Effector memory CD4-positive, alpha-beta T cell (primary cell): Measurements from ENCODE around the gene CRIM1.

ENCODE experiments used
- DNase-seq, 3 donors: peaks; one replicate each; pipeline ENCODE4 v3.0.0-alpha.2; 2020
- H3K27ac ChIP-seq: 2 replicates; pipeline ENCODE4 v1.7.0; 2013; ENCODE audit warnings: mild to moderate bottlenecking, low read length, moderate library complexity; ENCODE audit not compliant: insufficient read depth, poor library complexity, severe bottlenecking
- H3K27me3 ChIP-seq: replicated peaks from 2 replicates; pipeline ENCODE4 v1.7.0; 2013; ENCODE audit warnings: mild to moderate bottlenecking, low read length; ENCODE audit not compliant: insufficient read depth, control insufficient read depth, poor library complexity, severe bottlenecking
- H3K36me3 ChIP-seq: 2 replicates; pipeline ENCODE4 v1.7.0; 2013; ENCODE audit warnings: mild to moderate bottlenecking, low read length, moderate library complexity; ENCODE audit not compliant: control insufficient read depth, insufficient read depth
- H3K4me1 ChIP-seq: 2 replicates; pipeline ENCODE4 v1.7.0; 2013; ENCODE audit warnings: low read length, mild to moderate bottlenecking; ENCODE audit not compliant: control insufficient read depth, insufficient read depth, poor library complexity, severe bottlenecking
- H3K4me3 ChIP-seq: 2 replicates; pipeline ENCODE4 v1.7.0; 2013; ENCODE audit warnings: low read length, low read depth, mild to moderate bottlenecking; ENCODE audit not compliant: insufficient read depth, poor library complexity, severe bottlenecking
- H3K9me3 ChIP-seq: 2 replicates; pipeline ENCODE4 v1.7.0; 2013; ENCODE audit warnings: mild to moderate bottlenecking, low read length, moderate library complexity; ENCODE audit not compliant: control insufficient read depth

CRIM1 gene

DNA sequence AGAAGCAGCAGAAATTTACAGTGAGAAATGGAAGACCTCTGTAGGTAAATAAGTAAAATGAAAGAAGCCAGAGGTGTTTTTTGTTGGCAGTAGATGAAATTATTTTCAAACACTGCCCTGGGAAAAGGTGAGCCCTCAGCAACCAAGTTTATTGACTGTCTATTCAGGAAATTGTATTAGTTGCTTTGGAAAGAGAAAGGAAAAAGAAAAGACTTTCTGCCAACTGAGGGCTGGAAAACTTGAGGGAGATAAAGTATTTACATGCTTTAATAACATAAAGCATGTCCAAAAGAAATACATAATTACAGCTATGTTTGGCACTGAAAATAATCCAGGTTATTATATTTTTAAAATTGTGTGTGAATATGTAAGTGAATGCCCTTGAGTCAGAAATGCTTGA lies 14.7 kb downstream of the CRIM1 start:
- no peaks in the 10 kb centered on the region for H3K4me1 ChIP-seq
- DNase-seq = no peak
- no peak overlapping the region for H3K27ac ChIP-seq

DNA sequence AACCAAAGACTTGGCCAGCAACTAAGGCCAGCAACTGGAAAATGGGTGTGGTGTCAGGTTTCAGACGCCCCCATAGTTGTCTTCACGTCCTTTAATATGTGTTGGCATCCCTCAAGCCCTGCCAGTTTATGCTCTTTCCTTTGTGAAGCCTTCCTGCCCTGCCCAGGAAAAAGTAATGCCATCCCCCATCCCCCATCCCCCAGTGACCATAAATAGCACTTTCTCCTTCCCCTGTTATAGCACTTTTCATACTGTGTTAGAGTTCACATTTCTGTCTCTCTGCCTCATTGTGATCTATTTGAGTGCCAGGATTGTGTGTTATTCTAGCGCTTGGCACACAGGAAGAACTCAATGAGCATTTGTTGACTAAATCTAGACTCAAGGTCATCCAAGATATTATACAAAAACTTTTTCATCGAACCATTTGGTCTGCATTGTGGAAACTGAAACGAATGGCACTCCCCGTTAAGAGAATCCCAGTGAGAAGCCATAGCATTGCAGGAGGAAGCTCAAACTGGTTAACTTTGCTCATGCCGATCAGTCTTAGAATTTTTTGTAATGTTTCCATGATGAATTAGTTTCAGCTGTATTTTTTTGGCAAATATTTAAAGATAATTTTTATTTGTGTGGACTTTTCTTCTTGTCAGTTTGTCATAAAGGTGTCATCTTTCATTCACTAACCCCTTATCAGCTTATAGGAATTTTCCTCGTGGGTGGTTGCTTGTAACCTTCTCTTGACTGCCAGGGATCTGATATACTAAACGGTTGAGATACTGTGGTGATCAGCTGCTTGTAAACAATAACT lies 15.7 kb downstream of the CRIM1 start:
- no peak overlapping the region for H3K4me3 ChIP-seq
- DNase-seq = no peak
- no peaks in the 10 kb centered on the region for H3K4me1 ChIP-seq
- H3K27ac ChIP-seq = no peak overlapping the region
- no peaks in the 10 kb centered on the region for H3K27me3 ChIP-seq
- no peaks in the 10 kb centered on the region for H3K36me3 ChIP-seq
- H3K9me3 ChIP-seq = no peaks in the 10 kb centered on the region

More for the DNA sequence above, 14.7 kb downstream of the CRIM1 start:
- H3K9me3 ChIP-seq = no peaks in the 10 kb centered on the region
- H3K4me3 ChIP-seq = no peak overlapping the region
- H3K27me3 ChIP-seq = no peaks in the 10 kb centered on the region
- H3K36me3 ChIP-seq = no peaks in the 10 kb centered on the region

DNA sequence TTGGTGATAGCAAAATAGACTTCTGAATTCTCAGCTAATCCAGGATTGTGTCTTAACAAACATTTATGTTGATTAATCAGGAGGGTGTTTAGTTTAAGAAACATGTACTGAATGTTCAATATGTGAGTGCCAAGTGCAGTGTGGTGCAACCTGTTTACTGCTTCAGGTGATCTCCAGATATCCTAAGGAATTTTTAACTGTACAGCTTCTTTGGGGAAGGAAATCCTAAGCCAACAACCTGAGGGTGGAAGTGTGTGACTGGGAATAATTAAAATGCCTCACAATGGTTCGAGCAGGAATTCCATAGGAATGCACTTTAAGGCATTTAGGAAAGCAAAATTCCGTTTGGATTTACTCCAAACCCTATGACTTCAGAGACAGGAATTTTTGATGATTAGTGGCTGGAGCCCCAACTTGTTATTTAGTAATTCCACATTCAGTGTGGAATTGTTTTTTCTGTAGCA lies 16.4 kb downstream of the CRIM1 start:
- H3K4me1 ChIP-seq = no peaks in the 10 kb centered on the region
- no peaks in the 10 kb centered on the region for H3K27me3 ChIP-seq
- no peaks in the 10 kb centered on the region for H3K36me3 ChIP-seq
- H3K27ac ChIP-seq = no peak overlapping the region
- H3K4me3 ChIP-seq = no peak overlapping the region
- DNase-seq = no peak
- H3K9me3 ChIP-seq = no peaks in the 10 kb centered on the region

DNA sequence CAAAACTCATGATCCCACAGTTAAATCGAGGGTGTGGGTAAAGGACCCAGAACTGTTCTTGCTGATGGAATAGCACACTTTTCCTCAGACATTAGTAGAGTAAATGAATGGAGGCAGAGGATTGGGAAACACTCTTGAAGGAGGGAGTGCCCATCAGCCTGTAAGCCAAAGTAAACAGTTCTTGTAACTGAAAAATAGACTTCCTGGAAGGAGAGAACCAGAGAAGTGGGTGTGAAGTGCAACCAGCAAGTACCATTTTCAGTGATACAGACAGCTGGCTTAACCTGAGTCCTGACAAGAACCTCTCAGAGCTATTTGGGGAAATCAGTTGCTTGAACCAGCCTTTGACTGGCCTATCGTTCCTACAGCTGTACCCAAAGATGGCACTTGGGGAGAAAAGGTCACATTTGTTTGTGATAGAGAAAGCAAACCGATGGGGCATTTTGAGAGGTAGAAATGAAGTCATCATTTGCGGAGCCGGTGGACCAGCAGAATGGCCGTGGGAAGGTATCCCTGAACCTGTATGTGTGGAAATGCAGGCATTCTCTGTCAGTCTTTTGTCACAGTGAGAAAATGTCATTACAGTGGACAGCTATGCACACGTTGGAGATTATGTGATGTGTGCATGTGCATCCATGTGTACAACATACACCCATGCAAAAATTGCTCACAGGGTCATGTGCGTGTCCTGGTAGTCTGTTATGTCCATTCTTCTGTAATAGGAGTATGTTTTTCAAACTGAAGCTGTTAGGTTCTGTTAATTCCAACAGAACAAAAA lies 17.8 kb downstream of the CRIM1 start:
- Histone ChIP-seq H3K4me1 (no peaks in the 10 kb centered on the region), H3K9me3 (no peaks in the 10 kb centered on the region), H3K4me3 (no peak overlapping the region), H3K27me3 (no peaks in the 10 kb centered on the region), H3K27ac (no peak overlapping the region), H3K36me3 (no peaks in the 10 kb centered on the region)
- no peak for DNase-seq

DNA sequence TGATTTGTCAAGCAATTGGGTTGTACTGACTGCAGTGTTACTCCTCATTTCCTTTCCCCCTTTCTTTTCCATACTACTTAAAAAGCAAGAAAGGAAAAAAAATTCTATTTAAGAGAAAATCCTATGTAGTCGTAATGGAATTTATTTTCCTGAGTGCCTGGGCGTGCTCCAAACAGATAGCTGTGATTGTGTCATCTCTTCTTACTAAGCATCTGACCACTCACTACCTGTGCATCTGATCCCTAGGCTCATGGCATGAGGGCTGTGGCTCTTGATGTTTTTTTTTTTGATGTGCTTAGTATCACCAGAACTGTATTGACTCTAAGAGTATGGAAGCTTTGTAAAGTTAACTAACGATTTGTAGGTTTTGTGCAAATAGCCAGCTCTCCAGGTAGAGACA lies 19.0 kb downstream of the CRIM1 start:
- Histone ChIP-seq H3K27me3 (no peaks in the 10 kb centered on the region), H3K4me3 (no peak overlapping the region), H3K36me3 (no peaks in the 10 kb centered on the region), H3K4me1 (no peaks in the 10 kb centered on the region), H3K27ac (no peak overlapping the region), H3K9me3 (no peaks in the 10 kb centered on the region)
- DNase-seq = no peak

DNA sequence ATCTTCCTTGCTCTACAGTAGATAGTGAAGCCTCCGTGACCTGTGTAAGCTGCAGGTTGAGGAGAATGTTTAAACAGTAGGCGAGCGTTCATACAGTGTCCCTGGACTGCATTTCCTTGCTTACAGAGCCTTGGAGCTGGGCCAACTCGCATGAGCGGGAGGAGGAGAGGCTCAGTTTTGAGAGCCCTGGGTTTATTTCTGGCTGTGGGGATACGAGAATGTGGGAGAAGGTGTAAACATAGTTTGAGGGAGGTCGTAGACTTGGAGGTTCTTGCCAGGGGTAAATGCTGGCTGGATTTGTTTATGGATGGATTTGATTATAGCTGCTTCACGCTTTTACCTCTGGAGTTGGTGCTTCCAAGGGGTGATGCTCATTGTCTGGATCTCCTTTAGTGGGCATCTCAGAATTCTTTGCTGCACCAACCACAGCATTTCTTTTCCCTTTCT lies 20.8 kb downstream of the CRIM1 start:
- no peaks in the 10 kb centered on the region for H3K36me3 ChIP-seq
- H3K9me3 ChIP-seq = no peaks in the 10 kb centered on the region
- H3K4me3 ChIP-seq = no peak overlapping the region
- H3K27ac ChIP-seq = no peak overlapping the region
- DNase-seq = no peak
- H3K27me3 ChIP-seq = no peaks in the 10 kb centered on the region
- no peaks in the 10 kb centered on the region for H3K4me1 ChIP-seq

DNA sequence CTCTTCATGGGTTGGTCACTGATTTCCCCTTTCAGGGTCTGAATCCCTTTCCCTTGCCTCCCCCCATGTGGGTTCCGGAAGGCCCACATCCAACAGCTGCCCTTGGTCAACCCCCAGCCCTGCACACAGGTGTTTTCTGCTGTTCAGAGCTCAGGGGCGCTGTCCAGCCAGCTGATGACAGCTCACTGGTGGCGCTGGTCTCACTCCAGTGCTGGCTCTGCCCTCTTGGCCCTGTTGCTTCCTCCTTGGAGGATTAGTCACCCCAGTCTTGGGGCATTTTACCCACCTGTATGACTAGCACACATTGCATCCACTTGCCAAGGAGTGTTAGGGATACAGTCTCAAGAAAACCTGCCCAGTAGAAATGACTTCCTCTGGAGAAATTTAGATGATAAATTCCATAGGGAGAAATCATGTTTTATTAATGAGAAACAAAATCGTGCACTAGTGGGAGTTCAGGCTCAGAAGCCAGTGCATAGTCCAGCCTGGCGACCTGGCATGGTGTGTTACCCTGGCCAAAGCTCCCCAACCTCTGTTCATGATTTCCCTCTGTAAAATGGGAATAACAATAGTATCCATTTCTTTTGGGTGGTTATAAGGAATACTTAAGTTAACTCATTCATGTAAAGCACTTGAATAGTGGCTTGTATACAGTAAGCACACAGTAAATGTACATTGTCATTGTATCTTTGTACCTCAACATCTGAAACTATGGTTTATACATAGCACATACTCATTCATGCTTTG lies 21.6 kb downstream of the CRIM1 start:
- H3K27ac ChIP-seq = no peak overlapping the region
- H3K4me1 ChIP-seq = no peaks in the 10 kb centered on the region
- no peak for DNase-seq
- H3K27me3 ChIP-seq = no peaks in the 10 kb centered on the region
- no peaks in the 10 kb centered on the region for H3K36me3 ChIP-seq
- H3K9me3 ChIP-seq = no peaks in the 10 kb centered on the region
- no peak overlapping the region for H3K4me3 ChIP-seq

DNA sequence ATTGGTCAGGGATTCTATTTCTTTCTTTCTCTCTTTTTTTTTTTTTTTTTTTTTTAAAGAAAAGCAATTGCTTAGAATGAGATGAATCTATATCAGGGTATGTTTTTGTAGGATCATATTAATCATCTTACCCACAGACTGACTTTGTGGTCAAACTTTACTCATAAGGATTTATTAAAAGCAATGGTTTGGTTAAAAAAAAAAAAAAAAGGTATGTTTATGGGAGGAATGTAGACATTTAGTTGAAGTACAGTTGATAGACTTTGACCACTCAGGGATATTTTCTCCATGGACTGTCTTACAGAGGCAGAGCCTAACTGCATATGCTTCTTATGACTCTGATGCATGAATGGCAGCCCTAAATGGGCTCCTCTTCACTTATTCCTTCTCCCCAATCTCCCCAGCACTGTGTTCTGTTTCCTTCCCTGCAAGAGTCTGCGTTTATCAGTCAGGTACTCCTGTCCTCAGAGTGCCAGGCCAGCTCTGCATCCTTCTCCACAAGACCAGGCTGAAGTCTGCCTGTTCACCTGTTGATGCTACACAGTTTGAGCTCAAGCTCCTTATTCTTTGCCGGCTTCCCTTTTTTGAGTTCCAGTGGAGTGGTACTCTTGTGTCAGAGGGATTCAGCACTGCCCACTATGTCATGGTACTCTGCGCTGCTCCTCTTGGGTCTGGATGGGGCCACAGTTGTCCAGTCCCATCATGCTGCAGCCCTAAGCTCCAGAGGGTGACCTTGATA lies 24.3 kb downstream of the CRIM1 start:
- no peak for DNase-seq
- no peaks in the 10 kb centered on the region for H3K36me3 ChIP-seq
- H3K4me1 ChIP-seq = no peaks in the 10 kb centered on the region
- H3K27ac ChIP-seq = no peak overlapping the region
- no peaks in the 10 kb centered on the region for H3K9me3 ChIP-seq
- H3K4me3 ChIP-seq = no peak overlapping the region
- H3K27me3 ChIP-seq = no peaks in the 10 kb centered on the region

DNA sequence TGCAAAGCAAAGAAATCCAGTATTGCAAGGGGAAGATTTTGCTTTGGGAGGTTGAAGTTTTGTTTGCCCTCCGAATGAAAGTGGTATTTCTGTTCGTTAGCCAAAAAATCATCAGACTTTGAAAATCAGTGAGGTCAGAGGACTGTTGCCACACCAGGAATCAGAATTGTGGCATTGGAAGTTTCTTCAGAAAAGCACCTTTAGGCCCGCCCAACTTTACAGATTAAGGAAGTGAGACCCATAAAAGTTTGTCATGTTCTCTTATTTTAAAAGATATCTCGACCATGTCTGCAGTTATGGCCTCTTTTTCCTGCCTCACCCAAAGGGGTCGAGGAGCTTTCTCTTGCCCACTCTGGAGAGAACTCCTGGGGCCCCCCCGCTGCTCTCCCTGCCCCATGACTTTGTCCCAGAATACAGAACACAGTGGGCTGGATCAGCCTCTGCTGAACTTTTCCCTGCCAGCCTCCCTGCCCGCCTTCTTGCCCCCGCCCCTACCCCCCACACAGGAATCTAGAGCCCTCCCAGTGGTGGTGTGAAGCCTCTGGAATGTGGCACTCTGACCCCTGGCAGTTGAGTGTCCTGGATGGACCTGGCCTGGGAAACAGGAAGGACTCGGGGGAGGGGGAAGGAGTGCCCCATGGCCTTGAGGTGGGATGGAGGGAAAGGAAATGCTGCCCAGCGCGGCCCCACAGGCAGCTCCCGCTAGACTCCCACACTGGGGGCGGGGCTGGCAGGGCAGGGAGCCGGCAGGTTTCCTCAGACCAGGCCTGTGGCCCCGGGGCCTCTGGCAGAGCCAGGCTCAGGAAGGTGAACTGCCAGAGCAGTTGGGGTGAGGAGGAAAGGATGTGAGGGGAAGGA lies 25.3 kb downstream of the CRIM1 start:
- Histone ChIP-seq H3K36me3 (no peaks in the 10 kb centered on the region), H3K4me1 (no peaks in the 10 kb centered on the region), H3K9me3 (no peaks in the 10 kb centered on the region), H3K27ac (no peak overlapping the region), H3K4me3 (no peak overlapping the region), H3K27me3 (no peaks in the 10 kb centered on the region)
- DNase-seq = no peak
